CD14-positive monocyte (primary cell): Measurements from ENCODE around the gene HSPA6. TPM values are rescaled to one million over a fixed set of nuclear protein-coding genes. Genes with fewer than 3 reads are reported as not detected.

ENCODE experiments used
- DNase-seq, 3 donors: peaks; one replicate each; pipeline ENCODE4 v3.0.0-alpha.2; 2011 to 2022
- H2AFZ ChIP-seq: 2 replicates; pipeline ENCODE4 v1.6.0; 2012; ENCODE audit warnings: mild to moderate bottlenecking, low read depth, low read length, inconsistent platforms; ENCODE audit not compliant: insufficient read depth, poor library complexity, severe bottlenecking
- H3K27ac ChIP-seq, 2 donors: 1 replicate in 1 of 2; 2 replicates in 1 of 2; pipeline ENCODE4 v1.5.1; 2012 to 2013; ENCODE audit warnings: low read length in 2 of 2, control low read depth in 1 of 2, inconsistent platforms in 1 of 2, low read depth in 1 of 2, mild to moderate bottlenecking in 1 of 2
- H3K27me3 ChIP-seq, 2 donors: one replicate each; pipeline versions ENCODE4 v1.6.0 to v1.6.1; 2011 to 2013; ENCODE audit warnings: low read length in 2 of 2; ENCODE audit not compliant: control insufficient read depth in 2 of 2, insufficient read depth in 2 of 2
- H3K36me3 ChIP-seq, 2 donors: replicated peaks in 1 of 2; 1 replicate in 1 of 2; 2 replicates in 1 of 2; pipeline versions ENCODE4 v1.5.1 to v1.6.1; 2012 to 2013; ENCODE audit warnings: low read length in 2 of 2, control low read depth in 1 of 2, inconsistent platforms in 1 of 2, mild to moderate bottlenecking in 1 of 2; ENCODE audit not compliant: insufficient read depth in 2 of 2, control insufficient read depth in 1 of 2
- H3K4me1 ChIP-seq, 2 donors: 1 replicate in 1 of 2; 2 replicates in 1 of 2; pipeline versions ENCODE4 v1.5.1 to v1.6.1; 2012 to 2013; ENCODE audit warnings: low read length in 2 of 2, control low read depth in 1 of 2, inconsistent platforms in 1 of 2, mild to moderate bottlenecking in 1 of 2, moderate library complexity in 1 of 2; ENCODE audit not compliant: insufficient read depth in 2 of 2, control insufficient read depth in 1 of 2
- H3K4me2 ChIP-seq: replicated peaks from 2 replicates; pipeline ENCODE3; 2012; ENCODE audit warnings: low read length, moderate library complexity, mild to moderate bottlenecking; ENCODE audit not compliant: poor library complexity, severe bottlenecking; ENCODE audit errors: extremely low read depth
- H3K4me3 ChIP-seq, 3 experiments: fragments of 200-600 bp in 1 of 3; sonication (generic) in 1 of 3; replicated peaks in 1 of 3; 1 replicate in 2 of 3; 2 replicates in 1 of 3; pipeline ENCODE4 v1.5.1; 2011 to 2013; ENCODE audit warnings: low read length in 3 of 3, mild to moderate bottlenecking in 3 of 3, control low read depth in 2 of 3, low read depth in 2 of 3, inconsistent platforms in 1 of 3, moderate library complexity in 1 of 3
- H3K79me2 ChIP-seq: 2 replicates; pipeline ENCODE4 v1.6.0; 2012; ENCODE audit warnings: mild to moderate bottlenecking, control low read depth, inconsistent platforms, low read length, moderate library complexity; ENCODE audit not compliant: insufficient read depth
- H3K9ac ChIP-seq: 2 replicates; pipeline ENCODE4 v1.6.0; 2017; ENCODE audit warnings: low read length, mild to moderate bottlenecking; ENCODE audit not compliant: insufficient read depth, poor library complexity, severe bottlenecking
- H3K9me3 ChIP-seq, 2 donors: replicated peaks in 1 of 2; 1 replicate in 1 of 2; 2 replicates in 1 of 2; pipeline versions ENCODE4 v1.5.1 to v1.6.1; 2012 to 2013; ENCODE audit warnings: low read length in 2 of 2, control low read depth in 1 of 2; ENCODE audit not compliant: control insufficient read depth in 1 of 2, insufficient read depth in 1 of 2
- H4K20me1 ChIP-seq: 2 replicates; pipeline ENCODE4 v1.6.0; 2012; ENCODE audit warnings: mild to moderate bottlenecking, low read length, control low read depth, moderate library complexity; ENCODE audit not compliant: insufficient read depth
- H3K27ac Mint-ChIP-seq, 7 donors: one replicate each; pipeline ENCODE4 v1.8.0; 2020; ENCODE audit warnings: mild to moderate bottlenecking in 7 of 7, mixed read lengths in 7 of 7, moderate library complexity in 6 of 7, inconsistent platforms in 2 of 7
- H3K27me3 Mint-ChIP-seq, 3 donors: one replicate each; pipeline ENCODE4 v1.8.0; 2021 to 2022; ENCODE audit warnings: low read depth in 3 of 3, mild to moderate bottlenecking in 3 of 3, mixed read lengths in 3 of 3, moderate library complexity in 3 of 3, inconsistent platforms in 1 of 3
- H3K36me3 Mint-ChIP-seq, 2 donors: one replicate each; pipeline ENCODE4 v1.8.0; 2020; ENCODE audit warnings: mixed read lengths in 2 of 2, inconsistent platforms in 1 of 2, mild to moderate bottlenecking in 1 of 2
- H3K4me1 Mint-ChIP-seq: one replicate; pipeline ENCODE4 v1.8.0; 2020; ENCODE audit warnings: mild to moderate bottlenecking, mixed read lengths
- H3K4me3 Mint-ChIP-seq, 2 donors: one replicate each; pipeline ENCODE4 v1.8.0; 2020; ENCODE audit warnings: mild to moderate bottlenecking in 2 of 2, mixed read lengths in 2 of 2, moderate library complexity in 1 of 2
- H3K9me3 Mint-ChIP-seq, 7 donors: one replicate each; pipeline ENCODE4 v1.8.0; 2020 to 2022; ENCODE audit warnings: mixed read lengths in 7 of 7, mild to moderate bottlenecking in 6 of 7, moderate library complexity in 6 of 7, inconsistent platforms in 2 of 7
- whole genome bisulfite sequencing: methylation state at CpG from one replicate; pipeline ENCODE4 v1.1.5; 2013; ENCODE audit warnings: missing lambda C conversion rate; ENCODE audit not compliant: insufficient coverage; 5-methylcytosine and 5-hydroxymethylcytosine counted together
- intact Hi-C, 2 donors: fragments of 100-400 bp; cut with micrococcal nuclease; formaldehyde crosslinking; loops; one replicate each; pipeline versions ENCODE4 v1.15.0 to v1.15.1; 2023
- polyA plus RNA-seq, 3 donors: library from polyadenylated mRNA; depleted of rRNA in 1 of 3; unstranded in 2 of 3; stranded (reverse) in 1 of 3; fragments of 300-500 nt in 2 of 3; fragments of >200 nt in 1 of 3; fragmentation: Illumina TruSeq in 2 of 3; gene quantifications; 1 replicate in 2 of 3; 2 replicates in 1 of 3; pipeline ENCODE4 v1.2.3, GENCODE V29; 2012 to 2021
- TF ChIP-seq, protein P1 (sequence below): fragments of 200-600 bp; IDR thresholded peaks from one replicate; pipeline ENCODE4 v1.8.0; 2022; ENCODE audit warnings: antibody characterized with exemption, mild to moderate bottlenecking

Gene HSPA6
- polyA plus RNA-seq, 3 donors = 3.4 to 37.5 (median 19.3) TPM

GRCh38 chr1:161481624-161482392, 42.5 kb upstream of the HSPA6 start:
- H3K4me2 ChIP-seq = no peak overlapping the region
- Mint-ChIP-seq H3K4me1 (peaks cover under 1% of the 10 kb centered on the region), H3K4me3 (no peak overlapping the region)

DNA sequence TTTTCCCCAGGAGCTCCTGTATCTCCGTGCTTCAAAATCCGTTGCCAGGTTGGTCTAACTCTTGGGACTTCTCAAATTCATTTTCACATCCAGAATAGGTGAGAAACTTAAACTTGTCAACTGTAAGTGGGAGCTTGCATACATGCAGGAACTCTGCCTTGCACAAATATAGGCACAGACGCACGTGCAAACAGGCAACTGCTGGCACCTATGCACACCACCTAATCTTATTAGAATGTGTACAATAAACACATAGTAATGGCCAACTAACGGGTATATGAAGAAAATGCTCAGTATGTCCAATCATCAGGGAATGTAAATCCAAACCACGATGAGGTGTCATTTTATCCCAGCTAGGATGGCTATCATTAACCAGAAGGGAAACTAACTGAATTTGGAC, 41.7 kb upstream of the HSPA6 start:
- Mint-ChIP-seq H3K36me3 (peaks cover 0 to 2% of the 10 kb centered on the region in 2 donors), H3K27me3 (peaks cover 18 to 22% (median 21%) of the 10 kb centered on the region in 3 donors), H3K4me3 (peak overlapping the region in 1 of 2 donors; percentile 44), H3K4me1 (peaks cover 7% of the 10 kb centered on the region), H3K9me3 (peaks cover 0 to 9% (median 4%) of the 10 kb centered on the region in 7 donors), H3K27ac (no peak overlapping the region)
- H3K4me1 ChIP-seq = peaks cover 7% of the 10 kb centered on the region in 2 donors
- TF ChIP-seq, protein P1, sequence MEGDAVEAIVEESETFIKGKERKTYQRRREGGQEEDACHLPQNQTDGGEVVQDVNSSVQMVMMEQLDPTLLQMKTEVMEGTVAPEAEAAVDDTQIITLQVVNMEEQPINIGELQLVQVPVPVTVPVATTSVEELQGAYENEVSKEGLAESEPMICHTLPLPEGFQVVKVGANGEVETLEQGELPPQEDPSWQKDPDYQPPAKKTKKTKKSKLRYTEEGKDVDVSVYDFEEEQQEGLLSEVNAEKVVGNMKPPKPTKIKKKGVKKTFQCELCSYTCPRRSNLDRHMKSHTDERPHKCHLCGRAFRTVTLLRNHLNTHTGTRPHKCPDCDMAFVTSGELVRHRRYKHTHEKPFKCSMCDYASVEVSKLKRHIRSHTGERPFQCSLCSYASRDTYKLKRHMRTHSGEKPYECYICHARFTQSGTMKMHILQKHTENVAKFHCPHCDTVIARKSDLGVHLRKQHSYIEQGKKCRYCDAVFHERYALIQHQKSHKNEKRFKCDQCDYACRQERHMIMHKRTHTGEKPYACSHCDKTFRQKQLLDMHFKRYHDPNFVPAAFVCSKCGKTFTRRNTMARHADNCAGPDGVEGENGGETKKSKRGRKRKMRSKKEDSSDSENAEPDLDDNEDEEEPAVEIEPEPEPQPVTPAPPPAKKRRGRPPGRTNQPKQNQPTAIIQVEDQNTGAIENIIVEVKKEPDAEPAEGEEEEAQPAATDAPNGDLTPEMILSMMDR = no peak
- H4K20me1 ChIP-seq = no peaks in the 10 kb centered on the region
- no peak overlapping the region for H3K4me3 ChIP-seq
- H3K36me3 ChIP-seq = no peaks in the 10 kb centered on the region
- no peak for DNase-seq
- no peak overlapping the region for H3K27ac ChIP-seq
- intact Hi-C loops = no loop called here
- WGBS = no CpG with 5 or more reads among the region's 6 CpGs
- peaks cover 17 to 54% of the 10 kb centered on the region in 2 donors for H3K27me3 ChIP-seq
- H3K9me3 ChIP-seq = no peaks in the 10 kb centered on the region
- no peak overlapping the region for H2AFZ ChIP-seq
- H3K9ac ChIP-seq = no peak overlapping the region
- H3K4me2 ChIP-seq = no peak overlapping the region
- no peaks in the 10 kb centered on the region for H3K79me2 ChIP-seq

More at GRCh38 chr1:161481624-161482392, 42.5 kb upstream of the HSPA6 start:
- Histone ChIP-seq H2AFZ (no peak overlapping the region), H3K27me3 (peaks cover 17 to 62% of the 10 kb centered on the region in 2 donors), H3K27ac (no peak overlapping the region), H3K9ac (no peak overlapping the region), H4K20me1 (no peaks in the 10 kb centered on the region), H3K4me1 (no peaks in the 10 kb centered on the region), H3K4me3 (no peak overlapping the region), H3K9me3 (no peaks in the 10 kb centered on the region), H3K36me3 (no peaks in the 10 kb centered on the region), H3K79me2 (no peaks in the 10 kb centered on the region)
- WGBS = 91% methylated on average over 13 of the region's 13 CpGs
- intact Hi-C loops = no loop called here
- Mint-ChIP-seq H3K9me3 (peaks cover 0 to 9% (median 4%) of the 10 kb centered on the region in 7 donors), H3K27me3 (peaks cover 19 to 29% (median 24%) of the 10 kb centered on the region in 3 donors), H3K36me3 (peaks cover 0 to 2% of the 10 kb centered on the region in 2 donors), H3K27ac (no peak overlapping the region)
- no peak for DNase-seq
- TF ChIP-seq, protein P1 = no peak
